ENCODE data around the gene WDR1. TPM values are rescaled to one million over a fixed set of nuclear protein-coding genes. Genes with fewer than 3 reads are reported as not detected.

The WDR1 gene
- total RNA-seq, 1 experiment from 2014 or later: 246 TPM

DNA sequence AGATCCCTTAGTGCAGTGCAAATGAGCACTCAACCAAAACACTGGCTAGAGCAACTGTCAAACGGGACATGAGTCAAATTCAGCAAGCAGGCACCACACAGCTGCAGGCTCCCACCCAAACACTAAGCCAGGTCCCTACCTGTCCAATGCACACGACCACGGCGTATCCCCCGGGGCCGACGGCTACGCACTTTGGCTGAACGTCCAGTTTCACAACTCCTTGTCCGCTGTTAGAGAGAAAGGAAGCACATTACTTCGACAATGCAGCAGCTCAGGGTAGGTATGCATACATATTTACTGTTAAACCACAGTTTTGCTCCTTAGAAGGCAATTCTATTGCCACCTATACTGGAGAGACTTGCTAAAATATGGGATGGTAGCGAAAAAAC is 35.4 kb downstream of the WDR1 start:
- ChIA-PET POLR2A (no interaction called here), CTCF (interaction anchor here (0.5 kb wide), 1 partner anchor 66 kb away, joined by 4 read pairs; no protein-coding TSS in a partner anchor)
- no peaks in the 10 kb centered on the region for H3K27me3 Mint-ChIP-seq (ENCODE audit: insufficient read depth, unreplicated experiment)

DNA sequence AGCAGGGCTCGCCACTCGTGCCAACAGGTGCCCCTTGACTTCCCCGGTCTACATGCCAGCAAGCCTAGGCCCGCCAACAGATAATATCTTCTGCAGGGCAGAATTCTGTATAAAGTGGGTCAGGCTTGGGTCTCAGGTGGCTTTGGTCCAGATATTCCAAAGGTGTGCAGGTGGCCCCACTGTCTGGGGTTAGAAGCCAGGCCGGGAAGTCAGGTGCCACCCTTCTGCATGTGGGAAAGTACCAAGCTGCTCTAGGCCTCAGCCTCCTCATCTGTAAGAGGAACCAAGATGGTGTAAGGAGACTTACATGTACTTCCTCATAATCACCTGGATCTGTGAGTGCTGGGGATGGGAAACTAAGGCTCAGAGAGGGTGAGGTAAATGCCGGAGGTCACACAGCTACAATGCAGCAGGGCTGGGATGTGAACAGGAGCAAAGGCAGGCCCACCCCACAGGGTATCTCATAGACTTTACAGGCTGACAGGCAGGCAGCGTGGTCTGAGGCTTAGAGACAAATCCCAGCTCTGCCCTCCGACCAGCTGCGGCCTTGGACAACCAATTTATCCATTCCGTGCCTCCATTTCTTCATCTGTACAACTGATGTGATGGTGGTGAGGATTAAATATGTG is 35.9 kb downstream of the WDR1 start:
- DNase-seq (ENCODE audit: unreplicated experiment): no peak
- intact Hi-C loops (cut with micrococcal nuclease): no loop called here
- TF ChIP-seq, protein P1, sequence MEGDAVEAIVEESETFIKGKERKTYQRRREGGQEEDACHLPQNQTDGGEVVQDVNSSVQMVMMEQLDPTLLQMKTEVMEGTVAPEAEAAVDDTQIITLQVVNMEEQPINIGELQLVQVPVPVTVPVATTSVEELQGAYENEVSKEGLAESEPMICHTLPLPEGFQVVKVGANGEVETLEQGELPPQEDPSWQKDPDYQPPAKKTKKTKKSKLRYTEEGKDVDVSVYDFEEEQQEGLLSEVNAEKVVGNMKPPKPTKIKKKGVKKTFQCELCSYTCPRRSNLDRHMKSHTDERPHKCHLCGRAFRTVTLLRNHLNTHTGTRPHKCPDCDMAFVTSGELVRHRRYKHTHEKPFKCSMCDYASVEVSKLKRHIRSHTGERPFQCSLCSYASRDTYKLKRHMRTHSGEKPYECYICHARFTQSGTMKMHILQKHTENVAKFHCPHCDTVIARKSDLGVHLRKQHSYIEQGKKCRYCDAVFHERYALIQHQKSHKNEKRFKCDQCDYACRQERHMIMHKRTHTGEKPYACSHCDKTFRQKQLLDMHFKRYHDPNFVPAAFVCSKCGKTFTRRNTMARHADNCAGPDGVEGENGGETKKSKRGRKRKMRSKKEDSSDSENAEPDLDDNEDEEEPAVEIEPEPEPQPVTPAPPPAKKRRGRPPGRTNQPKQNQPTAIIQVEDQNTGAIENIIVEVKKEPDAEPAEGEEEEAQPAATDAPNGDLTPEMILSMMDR (IDR thresholded peaks at IDR 0.05; ENCODE audit: unreplicated experiment): no peak
- peaks cover 72% of the 10 kb centered on the region for H3K36me3 Mint-ChIP-seq (ENCODE audit: insufficient read depth, unreplicated experiment)
- BruUV-seq (replicated peaks): no TSS peak
- POLR2A ChIA-PET: interaction anchor here (1.0 kb wide), 1 partner anchor 15 kb away, joined by 3 read pairs; no protein-coding TSS in a partner anchor
- H3K4me3 Mint-ChIP-seq (ENCODE audit: unreplicated experiment): no peak overlapping the region
- H3K27me3 Mint-ChIP-seq (ENCODE audit: insufficient read depth, unreplicated experiment): no peaks in the 10 kb centered on the region
- H3K9me3 Mint-ChIP-seq (ENCODE audit: unreplicated experiment): no peaks in the 10 kb centered on the region
- no peaks in the 10 kb centered on the region for H3K4me1 Mint-ChIP-seq (ENCODE audit: insufficient read depth, unreplicated experiment)
- CTCF ChIA-PET: interaction anchor here (0.5 to 0.7 kb wide), 2 partner anchors 37 to 65 kb away, joined by 3 to 4 read pairs; no protein-coding TSS in a partner anchor
- H3K27ac Mint-ChIP-seq (ENCODE audit: low read depth, unreplicated experiment): no peak overlapping the region

More for the DNA sequence above, 35.4 kb downstream of the WDR1 start:
- no peaks in the 10 kb centered on the region for H3K4me1 Mint-ChIP-seq (ENCODE audit: insufficient read depth, unreplicated experiment)
- no peak overlapping the region for H3K4me3 Mint-ChIP-seq (ENCODE audit: unreplicated experiment)
- no peak overlapping the region for H3K27ac Mint-ChIP-seq (ENCODE audit: low read depth, unreplicated experiment)
- peaks cover 72% of the 10 kb centered on the region for H3K36me3 Mint-ChIP-seq (ENCODE audit: insufficient read depth, unreplicated experiment)
- TF ChIP-seq, protein P1 (IDR thresholded peaks at IDR 0.05; ENCODE audit: unreplicated experiment): no peak
- DNase-seq (ENCODE audit: unreplicated experiment): no peak
- BruUV-seq (replicated peaks): no TSS peak
- no peaks in the 10 kb centered on the region for H3K9me3 Mint-ChIP-seq (ENCODE audit: unreplicated experiment)
- intact Hi-C loops (cut with micrococcal nuclease): no loop called here

DNA sequence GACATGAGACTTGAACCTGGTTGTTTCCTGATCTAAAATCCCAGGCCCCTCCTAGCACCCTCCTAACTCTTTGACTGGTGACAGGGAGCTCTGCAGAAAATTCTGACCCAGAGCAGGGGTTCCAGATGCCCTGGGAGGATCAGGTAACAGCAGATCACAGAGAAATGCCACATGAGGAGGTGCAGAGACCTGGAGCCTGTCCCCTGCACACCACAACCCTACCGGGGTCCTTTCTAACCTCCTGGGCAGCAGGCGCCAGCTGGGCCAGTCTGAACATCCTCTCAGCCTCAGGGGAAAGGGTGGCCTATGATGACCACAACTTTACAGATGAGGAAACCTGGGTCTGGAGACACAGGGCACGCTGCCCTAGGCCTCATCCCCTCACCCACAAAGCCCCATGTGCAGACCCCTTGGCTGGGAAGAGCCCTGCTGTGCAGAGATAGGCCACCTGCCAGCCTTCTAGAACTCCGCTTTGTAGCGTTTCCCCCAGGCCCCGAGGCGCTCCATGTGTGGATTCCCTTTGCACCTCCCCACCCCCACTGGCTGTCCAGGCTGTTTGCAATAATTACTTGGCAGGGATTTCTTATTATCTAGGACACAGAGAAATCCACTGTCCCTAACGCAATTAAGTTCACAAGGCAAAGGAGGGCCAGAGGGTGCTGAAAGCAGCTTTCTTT is 36.5 kb downstream of the WDR1 start:
- no peak for DNase-seq (ENCODE audit: unreplicated experiment)
- no TSS peak for BruUV-seq (replicated peaks)
- CTCF ChIA-PET: interaction anchor here (0.7 kb wide), 1 partner anchor 38 kb away, joined by 3 read pairs; no protein-coding TSS in a partner anchor
- H3K27ac Mint-ChIP-seq (ENCODE audit: low read depth, unreplicated experiment): no peak overlapping the region
- intact Hi-C loops (cut with micrococcal nuclease): no loop called here
- peaks cover 72% of the 10 kb centered on the region for H3K36me3 Mint-ChIP-seq (ENCODE audit: insufficient read depth, unreplicated experiment)
- no peaks in the 10 kb centered on the region for H3K4me1 Mint-ChIP-seq (ENCODE audit: insufficient read depth, unreplicated experiment)
- H3K4me3 Mint-ChIP-seq (ENCODE audit: unreplicated experiment): no peak overlapping the region
- no peaks in the 10 kb centered on the region for H3K9me3 Mint-ChIP-seq (ENCODE audit: unreplicated experiment)
- POLR2A ChIA-PET: interaction anchor here (1.0 kb wide), 1 partner anchor 16 kb away, joined by 3 read pairs; no protein-coding TSS in a partner anchor
- TF ChIP-seq, protein P1 (IDR thresholded peaks at IDR 0.05; ENCODE audit: unreplicated experiment): no peak
- H3K27me3 Mint-ChIP-seq (ENCODE audit: insufficient read depth, unreplicated experiment): no peaks in the 10 kb centered on the region

DNA sequence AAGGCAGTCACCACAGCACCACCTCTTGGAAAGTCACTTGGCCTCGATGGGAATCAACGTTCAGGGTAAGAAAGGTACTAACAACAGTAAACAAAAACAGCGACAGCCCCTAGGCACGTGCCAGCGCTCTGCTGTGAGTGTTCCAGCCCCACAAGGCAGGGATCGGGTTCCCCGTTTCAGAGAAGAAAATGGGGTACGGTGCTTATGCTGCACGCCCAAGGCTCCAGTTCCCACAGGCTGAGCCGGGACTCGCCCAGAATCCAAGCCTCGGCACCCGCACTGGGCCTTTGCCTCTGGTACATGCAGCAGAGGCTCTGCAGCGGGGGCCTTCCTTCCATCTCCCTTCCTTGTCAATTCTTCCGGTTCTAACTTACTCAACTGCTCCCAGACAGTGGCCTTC is 37.3 kb downstream of the WDR1 start:
- ChIA-PET CTCF (no interaction called here), POLR2A (interaction anchor here (0.7 to 1.0 kb wide), 2 partner anchors 17 to 382 kb away, joined by 3 read pairs; no protein-coding TSS in a partner anchor)
- Mint-ChIP-seq H3K27me3 (ENCODE audit: insufficient read depth, unreplicated experiment) (no peaks in the 10 kb centered on the region), H3K4me1 (ENCODE audit: insufficient read depth, unreplicated experiment) (no peaks in the 10 kb centered on the region), H3K4me3 (ENCODE audit: unreplicated experiment) (no peak overlapping the region), H3K36me3 (ENCODE audit: insufficient read depth, unreplicated experiment) (peaks cover 72% of the 10 kb centered on the region), H3K27ac (ENCODE audit: low read depth, unreplicated experiment) (no peak overlapping the region), H3K9me3 (ENCODE audit: unreplicated experiment) (no peaks in the 10 kb centered on the region)
- no peak for DNase-seq (ENCODE audit: unreplicated experiment)
- intact Hi-C loops (cut with micrococcal nuclease): no loop called here
- TF ChIP-seq, protein P1 (IDR thresholded peaks at IDR 0.05; ENCODE audit: unreplicated experiment): no peak
- BruUV-seq (replicated peaks): no TSS peak
